ENCODE results near the gene SULT4A1. TPM values are rescaled to one million over a fixed set of nuclear protein-coding genes. Genes with fewer than 3 reads are reported as not detected.

The SULT4A1 gene
- total and polyA plus RNA-seq, 2 of the 4 experiments (the other 2 are of a cell fraction), result 1.1 to 5.2 TPM

- Histone ChIP-seq H3K23ac (ENCODE audit: low read depth, low read length) (no peak overlapping the region), H2BK5ac (ENCODE audit: low read depth, low read length, poor library complexity, severe bottlenecking) (no peak overlapping the region), H2BK20ac (ENCODE audit: low read depth, low read length) (no peak overlapping the region), H2AFZ (replicated peaks; ENCODE audit: low read length, poor library complexity) (no peak overlapping the region), H3K14ac (replicated peaks; ENCODE audit: low read depth, low read length) (no peak overlapping the region), H3K27me3 (ENCODE audit: control insufficient read depth, insufficient read depth, low read length) (no peaks in the 10 kb centered on the region; the same call in 1 of the 2 replicates), H3K4me1 (ENCODE audit: control insufficient read depth, insufficient read depth, low read length) (no peaks in the 10 kb centered on the region), H4K5ac (ENCODE audit: low read depth, low read length) (no peak overlapping the region), H2BK120ac (ENCODE audit: low read depth, low read length) (no peak overlapping the region), H2AK5ac (ENCODE audit: low read depth, low read length) (no peak overlapping the region), H2AK9ac (replicated peaks; ENCODE audit: low read depth, low read length, poor library complexity) (no peak overlapping the region), H3K56ac (ENCODE audit: extremely low read depth, insufficient read depth, low read length) (no peak overlapping the region), H3K18ac (ENCODE audit: low read depth, low read length) (no peak overlapping the region), H3K9ac (ENCODE audit: low read depth, low read length) (no peak overlapping the region), H4K20me1 (ENCODE audit: insufficient read depth, low read length) (no peaks in the 10 kb centered on the region; the same call in 1 of the 2 replicates), H2BK15ac (ENCODE audit: low read depth, low read length) (no peak overlapping the region), H3K4me3 (ENCODE audit: insufficient read depth, low read depth, low read length) (no peak overlapping the region), H3K4me2 (ENCODE audit: low read depth, low read length) (no peak overlapping the region), H3K79me1 (ENCODE audit: low read depth in 1 of 2, low read length in 2 of 2) (no peaks in the 10 kb centered on the region; a peak in 1 of 4 replicates), H3K9me3 (ENCODE audit: control insufficient read depth, insufficient read depth, low read length) (no peaks in the 10 kb centered on the region), H4K8ac (ENCODE audit: low read depth in 2 of 2, low read length in 2 of 2) (no peak overlapping the region), H3K9me1 (ENCODE audit: insufficient read depth, low read length) (no peaks in the 10 kb centered on the region), H3K36me3 (ENCODE audit: control insufficient read depth, insufficient read depth, low read length) (peaks cover 6% of the 10 kb centered on the region; the same call in 1 of the 2 replicates), H4K91ac (ENCODE audit: insufficient read depth, low read depth, low read length) (no peak overlapping the region), H3K27ac (ENCODE audit: insufficient read depth, low read length) (no peak overlapping the region), H3K4ac (ENCODE audit: low read depth, low read length) (no peak overlapping the region)
- ChIA-PET CTCF (no interaction called here), POLR2A (ENCODE audit: unreplicated experiment) (no interaction called here)
- DNase-seq (no peak), ATAC-seq (ENCODE audit: low read depth) (no peak)
- no peak for TF ChIP-seq NFE2L2 (IDR thresholded peaks at IDR 0.05; ENCODE audit: low read depth, low read length)
- no peak for TF ChIP-seq MAFK (IDR thresholded peaks at IDR 0.05; ENCODE audit: low read depth, low read length)
- TF ChIP-seq CEBPB (IDR thresholded peaks at IDR 0.05; ENCODE audit: low read depth, low read length), result no peak
- no peak for TF ChIP-seq CHD1 (IDR thresholded peaks at IDR 0.05; ENCODE audit: low read depth, low read length)
- no peak for TF ChIP-seq FOS (IDR thresholded peaks at IDR 0.05; ENCODE audit: low read depth, low read length)
- TF ChIP-seq BHLHE40 (IDR thresholded peaks at IDR 0.05; ENCODE audit: low read depth, low read length), result no peak
- no peak for TF ChIP-seq CTCF (conservative IDR thresholded peaks at IDR 0.05; ENCODE audit: low read depth, low read length)
- in situ Hi-C loops (cut with MboI; ENCODE audit: low sequenced_read_pairs) (no loop called here), dilution Hi-C loops (cut with HindIII; ENCODE audit: low sequenced_read_pairs, unreplicated experiment) (no loop called here), intact Hi-C loops (cut with micrococcal nuclease) (no loop called here)
- 86% methylated on average over 11 of the region's 21 CpGs; no CpG with 5 or more reads in 1 of the 2 experiments for WGBS, 2 experiments (ENCODE audit: extremely low coverage in 2 of 2, insufficient read length in 1 of 2)
- BruUV-seq (replicated peaks), result no TSS peak
Observed at GRCh38 chr22:43841742-43842141, 20.6 kb downstream of the SULT4A1 start.
